Tibial nerve (tissue), 4 donors: ENCODE data around the gene CPEB1. TPM values are rescaled to one million over a fixed set of nuclear protein-coding genes. Genes with fewer than 3 reads are reported as not detected.

ENCODE experiments used
- DNase-seq, 2 donors: peaks; one replicate each; pipeline ENCODE4 v3.0.0-alpha.2; 2019; ENCODE audit warnings: low spot score in 2 of 2
- H3K27ac ChIP-seq, 4 donors: fragments of 200-600 bp; sonication (generic) in 3 of 4; one replicate each; pipeline ENCODE4 v1.5.1; 2017 to 2019; ENCODE audit warnings: mild to moderate bottlenecking in 1 of 4
- H3K27me3 ChIP-seq, 2 donors: fragments of 200-600 bp; sonication (generic) in 1 of 2; one replicate each; pipeline versions ENCODE4 v1.5.1 to v1.6.0; 2017 to 2019
- H3K36me3 ChIP-seq, 3 donors: fragments of 200-600 bp; sonication (generic); one replicate each; pipeline ENCODE4 v1.5.1; 2018 to 2019
- H3K4me1 ChIP-seq, 4 donors: fragments of 200-600 bp; sonication (generic) in 3 of 4; one replicate each; pipeline ENCODE4 v1.5.1; 2017 to 2019
- H3K4me3 ChIP-seq, 4 donors: fragments of 200-600 bp; sonication (generic) in 3 of 4; one replicate each; pipeline ENCODE4 v1.5.1; 2017 to 2019; ENCODE audit warnings: mild to moderate bottlenecking in 1 of 4, moderate library complexity in 1 of 4
- H3K9me3 ChIP-seq, 4 donors: fragments of 200-600 bp; sonication (generic) in 3 of 4; one replicate each; pipeline ENCODE4 v1.5.1; 2017 to 2019
- CTCF ChIP-seq, 5 experiments: fragments of 200-600 bp in 3 of 5; fragments of 450-650 bp in 2 of 5; sonication (generic) in 3 of 5; IDR thresholded peaks; one replicate each; pipeline ENCODE4 v1.5.1; 2016 to 2019; ENCODE audit warnings: antibody characterized with exemption in 5 of 5, mild to moderate bottlenecking in 3 of 5, moderate library complexity in 2 of 5
- EP300 ChIP-seq, 2 donors: sonication (generic); formaldehyde crosslinking; IDR thresholded peaks; one replicate each; pipeline ENCODE4 v1.6.1; 2017; ENCODE audit warnings: antibody characterized with exemption in 2 of 2, mild to moderate bottlenecking in 1 of 2
- POLR2A ChIP-seq, 2 donors: fragments of 450-650 bp; IDR thresholded peaks; one replicate each; pipeline ENCODE4 v1.6.1; 2017; ENCODE audit warnings: antibody characterized with exemption in 2 of 2, mild to moderate bottlenecking in 2 of 2, moderate library complexity in 2 of 2
- WGBS, 2 donors: methylation state at CpG; one replicate each; pipeline ENCODE4 v1.1.5; 2018; 5-methylcytosine and 5-hydroxymethylcytosine counted together
- total RNA-seq, 4 donors: library from RNA; depleted of rRNA; stranded (reverse); fragments of >200 nt; gene quantifications; one replicate each; pipeline ENCODE4 v1.1.0, GENCODE V29; 2016

CPEB1 gene
- total RNA-seq, 4 donors from 2014 or later, result 16.2 to 29.5 (median 23.0) TPM

- Histone ChIP-seq H3K27me3 (no peaks in the 10 kb centered on the region), H3K27ac (no peak overlapping the region), H3K9me3 (no peaks in the 10 kb centered on the region), H3K4me3 (no peak overlapping the region), H3K36me3 (peaks cover 0 to 28% (median 0%) of the 10 kb centered on the region in 3 donors), H3K4me1 (no peaks in the 10 kb centered on the region)
- DNase-seq, result no peak
- no peak for TF ChIP-seq EP300 (IDR thresholded peaks at IDR 0.05)
- no peak for TF ChIP-seq POLR2A (IDR thresholded peaks at IDR 0.05)
- TF ChIP-seq CTCF (IDR thresholded peaks at IDR 0.05), result no peak
- 50 to 65% methylated on average over 2 of the region's 2 CpGs for WGBS, 2 donors
These were observed 23.2 kb downstream of the CPEB1 start for GRCh38 chr15:82624008-82624407.

- Histone ChIP-seq H3K4me3 (no peak overlapping the region), H3K27me3 (no peaks in the 10 kb centered on the region), H3K9me3 (no peaks in the 10 kb centered on the region), H3K27ac (no peak overlapping the region), H3K36me3 (peaks cover 0 to 28% (median 0%) of the 10 kb centered on the region in 3 donors), H3K4me1 (no peaks in the 10 kb centered on the region)
- no peak for DNase-seq
- 42 to 56% methylated on average over 1 of the region's 1 CpG for WGBS, 2 donors
- TF ChIP-seq EP300 (IDR thresholded peaks at IDR 0.05) (no peak), POLR2A (IDR thresholded peaks at IDR 0.05) (no peak)
These were observed 25.2 kb downstream of the CPEB1 start for GRCh38 chr15:82621970-82622369.

- no peak for DNase-seq
- WGBS, 2 donors, result 58 to 63% methylated on average over 9 to 12 of the region's 12 CpGs
- H3K36me3 ChIP-seq, result no peaks in the 10 kb centered on the region
- no peaks in the 10 kb centered on the region for H3K27me3 ChIP-seq
- H3K27ac ChIP-seq, result no peak overlapping the region
- H3K9me3 ChIP-seq, result no peaks in the 10 kb centered on the region
- TF ChIP-seq EP300 (IDR thresholded peaks at IDR 0.05) (no peak), CTCF (IDR thresholded peaks at IDR 0.05) (no peak), POLR2A (IDR thresholded peaks at IDR 0.05) (no peak)
- H3K4me3 ChIP-seq, result no peak overlapping the region
- H3K4me1 ChIP-seq, result no peaks in the 10 kb centered on the region
These were observed 33.4 kb downstream of the CPEB1 start for GRCh38 chr15:82613747-82614146.

- Histone ChIP-seq H3K4me3 (no peak overlapping the region), H3K9me3 (no peaks in the 10 kb centered on the region), H3K27ac (no peak overlapping the region), H3K27me3 (no peaks in the 10 kb centered on the region), H3K36me3 (no peaks in the 10 kb centered on the region), H3K4me1 (no peaks in the 10 kb centered on the region)
- DNase-seq, result no peak
- TF ChIP-seq POLR2A (IDR thresholded peaks at IDR 0.05), result no peak
- TF ChIP-seq CTCF (IDR thresholded peaks at IDR 0.05), result no peak
- no peak for TF ChIP-seq EP300 (IDR thresholded peaks at IDR 0.05)
- 76 to 90% methylated on average over 4 of the region's 4 CpGs for WGBS, 2 donors
These were observed 35.8 kb downstream of the CPEB1 start for GRCh38 chr15:82611348-82611747.

- Histone ChIP-seq H3K9me3 (no peaks in the 10 kb centered on the region), H3K27me3 (no peaks in the 10 kb centered on the region), H3K4me1 (no peaks in the 10 kb centered on the region), H3K27ac (no peak overlapping the region), H3K4me3 (no peak overlapping the region), H3K36me3 (peaks cover 0 to 10% (median 0%) of the 10 kb centered on the region in 3 donors)
- TF ChIP-seq CTCF (IDR thresholded peaks at IDR 0.05) (no peak), POLR2A (IDR thresholded peaks at IDR 0.05) (no peak), EP300 (IDR thresholded peaks at IDR 0.05) (no peak)
- WGBS, 2 donors, result 72 to 93% methylated on average over 5 of the region's 5 CpGs
- DNase-seq, result no peak
These were observed 45.0 kb downstream of the CPEB1 start for GRCh38 chr15:82602195-82602594.

GRCh38 chr15:82599862-82600261, 47.3 kb downstream of the CPEB1 start:
- no peak for DNase-seq
- no peak overlapping the region for H3K4me3 ChIP-seq
- H3K9me3 ChIP-seq, result no peaks in the 10 kb centered on the region
- no peaks in the 10 kb centered on the region for H3K27me3 ChIP-seq
- no peaks in the 10 kb centered on the region for H3K4me1 ChIP-seq
- peaks cover 0 to 10% (median 0%) of the 10 kb centered on the region in 3 donors for H3K36me3 ChIP-seq
- WGBS, 2 donors, result 84 to 89% methylated on average over 1 of the region's 1 CpG
- TF ChIP-seq EP300 (IDR thresholded peaks at IDR 0.05) (no peak), POLR2A (IDR thresholded peaks at IDR 0.05) (no peak), CTCF (IDR thresholded peaks at IDR 0.05) (no peak)
- H3K27ac ChIP-seq, result no peak overlapping the region
